Brain microvascular endothelial cell (primary cell): ENCODE measurements around the gene FFAR3.
"Not testable (repeated sequence)": the region's sequence is repeated elsewhere in the genome, so short reads cannot be mapped to it uniquely, and the experiment has no call there.

Experiments
- DNase-seq: peaks from one replicate; pipeline ENCODE4 v3.0.0-alpha.2; 2020
- H3K27ac ChIP-seq: fragments of 250-450 bp; sonication (Bioruptor Pico); 2 replicates; pipeline ENCODE4 v1.5.1; 2020; ENCODE audit warnings: mild to moderate bottlenecking, moderate library complexity
- H3K27me3 ChIP-seq: fragments of 250-450 bp; sonication (Bioruptor Pico); replicated peaks from 2 replicates; pipeline ENCODE4 v1.5.1; 2020; ENCODE audit warnings: mild to moderate bottlenecking
- H3K36me3 ChIP-seq: fragments of 250-450 bp; sonication (Bioruptor Pico); replicated peaks from 2 replicates; pipeline ENCODE4 v1.5.1; 2020; ENCODE audit warnings: mild to moderate bottlenecking
- H3K4me3 ChIP-seq: 2 replicates; pipeline ENCODE4 v1.5.1; 2011; ENCODE audit warnings: low read depth, mild to moderate bottlenecking, control low read depth, low read length, moderate library complexity
- CTCF ChIP-seq: IDR thresholded peaks from 2 replicates; pipeline ENCODE4 v1.5.1; 2011; ENCODE audit warnings: low read depth, mild to moderate bottlenecking, moderate library complexity, low read length, control low read depth, inconsistent platforms; ENCODE audit errors: missing control alignments
- in situ Hi-C: cut with HindIII; loops from 2 replicates; pipeline ENCODE4 v1.10.0; 2017; ENCODE audit warnings: low sequenced_read_pairs, low pct_ligation_motif_present

Gene FFAR3

GRCh38 chr19:35396240-35396885 is 38.1 kb downstream of the FFAR3 start:
- no peak overlapping the region for H3K4me3 ChIP-seq
- H3K27me3 ChIP-seq = no peaks in the 10 kb centered on the region
- no peak for TF ChIP-seq CTCF
- no peak overlapping the region for H3K27ac ChIP-seq
- DNase-seq = no peak
- in situ Hi-C loops = no loop called here
- no peaks in the 10 kb centered on the region for H3K36me3 ChIP-seq

DNA sequence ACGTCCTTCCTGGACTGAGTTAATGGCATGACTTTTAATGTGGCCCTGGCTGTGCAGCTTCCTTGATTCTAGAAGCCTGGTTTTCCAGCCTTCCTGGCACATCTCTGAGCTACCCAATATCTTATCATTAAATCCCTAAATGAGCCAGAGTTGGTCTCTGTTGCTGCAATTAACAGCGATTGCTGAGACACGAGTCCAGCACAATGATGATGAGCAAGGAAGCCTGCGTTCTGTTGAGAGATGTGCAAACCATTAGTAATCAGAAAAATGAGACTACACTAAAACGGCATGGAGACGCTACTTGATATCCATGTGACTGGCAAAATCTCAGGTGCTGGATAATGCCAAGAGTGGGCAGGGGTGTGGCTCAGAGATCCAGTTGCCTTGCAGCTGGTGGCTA is 38.8 kb downstream of the FFAR3 start:
- in situ Hi-C loops = no loop called here
- H3K4me3 ChIP-seq = no peak overlapping the region
- DNase-seq = no peak
- H3K27me3 ChIP-seq = no peaks in the 10 kb centered on the region
- H3K27ac ChIP-seq = no peak overlapping the region
- TF ChIP-seq CTCF = no peak
- no peaks in the 10 kb centered on the region for H3K36me3 ChIP-seq

DNA sequence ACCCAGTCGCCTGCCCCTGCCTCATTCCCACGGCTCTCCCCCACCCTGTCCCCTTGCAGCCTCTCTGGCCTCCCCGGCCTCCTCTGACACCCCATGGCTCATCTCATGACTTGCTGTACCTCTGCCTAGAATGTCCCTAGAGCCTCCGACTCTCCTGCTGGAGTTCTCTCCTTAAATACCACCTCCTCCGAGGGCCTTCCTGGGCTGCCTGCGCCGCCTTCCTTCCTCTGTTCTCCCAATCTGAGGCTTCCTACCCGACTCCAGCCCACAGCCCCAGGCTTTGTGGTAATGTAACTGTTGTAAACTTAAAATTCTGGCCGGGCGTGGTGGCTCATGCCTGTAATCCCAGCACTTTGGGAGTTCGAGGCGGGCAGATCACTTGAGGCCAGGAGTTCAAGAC is 40.3 kb downstream of the FFAR3 start:
- in situ Hi-C loops = no loop called here
- Histone ChIP-seq H3K27me3 (no peaks in the 10 kb centered on the region), H3K36me3 (no peaks in the 10 kb centered on the region), H3K4me3 (no peak overlapping the region), H3K27ac (no peak overlapping the region)
- DNase-seq = no peak
- TF ChIP-seq CTCF = no peak

DNA sequence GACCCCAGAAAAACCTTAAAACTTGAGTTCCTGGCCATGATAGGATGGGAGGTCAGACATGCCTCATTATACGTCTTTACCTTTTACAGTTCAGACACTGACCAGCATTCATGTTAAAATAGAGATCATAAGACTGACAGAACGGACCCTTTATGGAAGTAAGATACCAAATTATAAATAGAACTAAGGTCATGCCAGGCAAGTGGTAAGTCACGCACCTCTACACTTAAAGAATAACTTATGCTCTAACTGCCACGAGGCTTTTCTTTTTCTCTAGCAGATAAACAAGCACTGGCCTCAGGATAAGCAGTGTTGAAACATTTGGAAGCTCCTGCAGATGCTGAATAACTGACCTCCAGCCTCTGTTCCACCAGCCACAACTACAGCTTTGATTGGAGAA is 41.0 kb downstream of the FFAR3 start:
- DNase-seq = no peak
- in situ Hi-C loops = no loop called here
- H3K4me3 ChIP-seq = no peak overlapping the region
- no peaks in the 10 kb centered on the region for H3K36me3 ChIP-seq
- no peaks in the 10 kb centered on the region for H3K27me3 ChIP-seq
- H3K27ac ChIP-seq = no peak overlapping the region
- TF ChIP-seq CTCF = no peak

GRCh38 chr19:35399948-35400772 is 41.9 kb downstream of the FFAR3 start:
- no peak for DNase-seq
- Histone ChIP-seq H3K4me3 (no peak overlapping the region), H3K27ac (no peak overlapping the region), H3K27me3 (no peaks in the 10 kb centered on the region), H3K36me3 (no peaks in the 10 kb centered on the region)
- in situ Hi-C loops = no loop called here
- no peak for TF ChIP-seq CTCF

- Histone ChIP-seq H3K36me3 (no peaks in the 10 kb centered on the region), H3K27ac (no peak overlapping the region), H3K4me3 (no peak overlapping the region), H3K27me3 (no peaks in the 10 kb centered on the region)
- in situ Hi-C loops = no loop called here
- DNase-seq = no peak
- TF ChIP-seq CTCF = no peak
Observed at GRCh38 chr19:35400773-35401100, 42.5 kb downstream of the FFAR3 start.

- H3K27ac ChIP-seq, DNase-seq, H3K27me3 ChIP-seq, in situ Hi-C loops, H3K36me3 ChIP-seq, H3K4me3 ChIP-seq: not testable (repeated sequence)
Observed at GRCh38 chr19:35401416-35401815, 43.2 kb downstream of the FFAR3 start.
